Ascending aorta (tissue), 2 donors: ENCODE results near the gene TIGD6. TPM values are rescaled to one million over a fixed set of nuclear protein-coding genes. Genes with fewer than 3 reads are reported as not detected.

Source experiments
- DNase-seq, 2 donors: peaks; one replicate each; pipeline ENCODE4 v3.0.0-alpha.2; 2019; ENCODE audit warnings: low spot score in 2 of 2
- H3K27ac ChIP-seq, 2 donors: fragments of 200-600 bp; sonication (generic); one replicate each; pipeline ENCODE4 v1.5.1; 2016 to 2017; ENCODE audit warnings: mild to moderate bottlenecking in 1 of 2
- H3K27me3 ChIP-seq: fragments of 200-600 bp; sonication (generic); one replicate; pipeline ENCODE4 v1.5.1; 2017
- H3K36me3 ChIP-seq, 2 donors: fragments of 200-600 bp; sonication (generic); one replicate each; pipeline ENCODE4 v1.5.1; 2016
- H3K4me1 ChIP-seq, 2 donors: fragments of 200-600 bp; sonication (generic); one replicate each; pipeline ENCODE4 v1.5.1; 2016 to 2017; ENCODE audit warnings: mild to moderate bottlenecking in 1 of 2
- H3K4me3 ChIP-seq, 2 donors: fragments of 200-600 bp; sonication (generic); one replicate each; pipeline ENCODE4 v1.5.1; 2016 to 2017; ENCODE audit warnings: mild to moderate bottlenecking in 1 of 2
- H3K9me3 ChIP-seq, 2 donors: fragments of 200-600 bp; sonication (generic); one replicate each; pipeline ENCODE4 v1.5.1; 2016
- CTCF ChIP-seq, 3 experiments: fragments of 200-600 bp in 2 of 3; fragments of 450-650 bp in 1 of 3; sonication (generic) in 2 of 3; IDR thresholded peaks; one replicate each; pipeline ENCODE4 v1.5.1; 2016 to 2019; ENCODE audit warnings: antibody characterized with exemption in 3 of 3, mild to moderate bottlenecking in 1 of 3, moderate library complexity in 1 of 3
- intact Hi-C: fragments of 100-400 bp; cut with DNase I; formaldehyde crosslinking; loops from one replicate; pipeline ENCODE4 v1.15.1; 2023
- total RNA-seq: library from RNA; depleted of rRNA; stranded (reverse); fragments of >200 nt; gene quantifications from one replicate; pipeline ENCODE4 v1.1.0, GENCODE V29; 2016

The TIGD6 gene
- total RNA-seq, 1 donor from 2014 or later: 4.2 TPM

- DNase-seq: no peak
- Histone ChIP-seq H3K27me3 (no peaks in the 10 kb centered on the region), H3K9me3 (peaks cover 0 to 5% of the 10 kb centered on the region in 2 donors), H3K27ac (no peak overlapping the region), H3K36me3 (peaks cover 57 to 78% of the 10 kb centered on the region in 2 donors), H3K4me3 (no peak overlapping the region), H3K4me1 (peaks cover 0 to 7% of the 10 kb centered on the region in 2 donors)
- intact Hi-C loops: no loop called here
- no peak for TF ChIP-seq CTCF (IDR thresholded peaks at IDR 0.05)
These were observed 16.1 kb upstream of the TIGD6 start for GRCh38 chr5:150016537-150016936.

- intact Hi-C loops: no loop called here
- TF ChIP-seq CTCF (IDR thresholded peaks at IDR 0.05): no peak
- H3K4me3 ChIP-seq: no peak overlapping the region
- H3K27me3 ChIP-seq: no peaks in the 10 kb centered on the region
- peaks cover 0 to 5% of the 10 kb centered on the region in 2 donors for H3K9me3 ChIP-seq
- H3K27ac ChIP-seq: no peak overlapping the region
- H3K36me3 ChIP-seq: peaks cover 66 to 86% of the 10 kb centered on the region in 2 donors
- no peaks in the 10 kb centered on the region for H3K4me1 ChIP-seq
- no peak for DNase-seq
These were observed 15.0 kb upstream of the TIGD6 start for GRCh38 chr5:150015415-150015814.

GRCh38 chr5:150014456-150014855, 14.0 kb upstream of the TIGD6 start:
- DNase-seq: no peak
- H3K36me3 ChIP-seq: peaks cover 69 to 86% of the 10 kb centered on the region in 2 donors
- H3K27me3 ChIP-seq: no peaks in the 10 kb centered on the region
- peaks cover 0 to 5% of the 10 kb centered on the region in 2 donors for H3K9me3 ChIP-seq
- no peak for TF ChIP-seq CTCF (IDR thresholded peaks at IDR 0.05)
- H3K4me1 ChIP-seq: no peaks in the 10 kb centered on the region
- H3K4me3 ChIP-seq: no peak overlapping the region
- intact Hi-C loops: no loop called here
- H3K27ac ChIP-seq: no peak overlapping the region

GRCh38 chr5:150013931-150014330, 13.5 kb upstream of the TIGD6 start:
- H3K4me3 ChIP-seq: no peak overlapping the region
- no peak for TF ChIP-seq CTCF (IDR thresholded peaks at IDR 0.05)
- peaks cover 66 to 83% of the 10 kb centered on the region in 2 donors for H3K36me3 ChIP-seq

GRCh38 chr5:150009671-150010387, 9.4 kb upstream of the TIGD6 start:
- H3K9me3 ChIP-seq: no peaks in the 10 kb centered on the region
- no peaks in the 10 kb centered on the region for H3K4me1 ChIP-seq
- no peak overlapping the region for H3K4me3 ChIP-seq
- intact Hi-C loops: no loop called here
- peaks cover 63 to 84% of the 10 kb centered on the region in 2 donors for H3K36me3 ChIP-seq
- H3K27me3 ChIP-seq: no peaks in the 10 kb centered on the region
- H3K27ac ChIP-seq: no peak overlapping the region
- TF ChIP-seq CTCF (IDR thresholded peaks at IDR 0.05): no peak
- DNase-seq: no peak

More at GRCh38 chr5:150013931-150014330, 13.5 kb upstream of the TIGD6 start:
- no peaks in the 10 kb centered on the region for H3K27me3 ChIP-seq
- no peak overlapping the region for H3K27ac ChIP-seq
- intact Hi-C loops: no loop called here
- peaks cover 0 to 5% of the 10 kb centered on the region in 2 donors for H3K9me3 ChIP-seq
- DNase-seq: no peak
- H3K4me1 ChIP-seq: no peaks in the 10 kb centered on the region
